K562 (cell line): ENCODE data around the gene TNNT2. TPM values are rescaled to one million over a fixed set of nuclear protein-coding genes. Genes with fewer than 3 reads are reported as not detected.

Experiments
- ATAC-seq: fragments of 200-7000 bp; cut with Tn5 transposase; 3 replicates; pipeline ENCODE4 v1.9.1; 2020; ENCODE audit warnings: moderate library complexity
- BruUV-seq: library from RNA; stranded (reverse); fragments of 400-500 nt; replicated peaks from 2 replicates; lab custom pipeline; 2021; lab: Mats Ljungman, UMichigan
- CTCF ChIA-PET: fragments of 300-600 bp; formaldehyde crosslinking; extraction: SDS; loops from one replicate; lab custom pipeline; 2021; ENCODE audit warnings: low intra/inter-chr PET ratio; lab: Yijun Ruan, JAX
- POLR2A ChIA-PET: fragments of 300-600, 350-650 bp; sonication (Branson Sonifier 250); formaldehyde crosslinking; extraction: SDS; loops from one replicate; lab custom pipeline; 2021; ENCODE audit warnings: antibody characterized with exemption, inconsistent platforms; lab: Yijun Ruan, JAX
- DNase-seq, 4 experiments: peaks; one replicate each; pipeline versions ENCODE4 v3.0.0 to v3.0.0-alpha.2; 2011 to 2018; ENCODE audit warnings: low spot score in 3 of 4, mixed read lengths in 3 of 4; ENCODE audit errors: extremely low read depth in 1 of 4
- FAIRE-seq: peaks from 2 replicates; lab custom pipeline; 2011; peaks lifted over from hg19 to GRCh38; lab: Jason Lieb, UNC
- H2AFZ ChIP-seq: 2 replicates; pipeline ENCODE4 v1.6.0; 2011; ENCODE audit warnings: low read depth, low read length, control low read depth, inconsistent platforms
- H3K27ac ChIP-seq: fragments of 200-600 bp; 3 replicates; pipeline ENCODE4 v1.8.0; 2011; ENCODE audit warnings: low read depth, mild to moderate bottlenecking, control low read depth, inconsistent platforms, low read length, moderate library complexity, mixed read lengths; ENCODE audit errors: extremely low read depth
- H3K27me3 ChIP-seq, 2 experiments: fragments of 300-600 bp in 1 of 2; 2 replicates in 1 of 2; 3 replicates in 1 of 2; pipeline versions ENCODE4 v1.6.0 to v1.8.0; 2011; ENCODE audit warnings: inconsistent platforms in 2 of 2, low read length in 2 of 2, mild to moderate bottlenecking in 1 of 2, mixed read lengths in 1 of 2, moderate library complexity in 1 of 2; ENCODE audit not compliant: control insufficient read depth in 2 of 2, insufficient read depth in 2 of 2
- H3K36me3 ChIP-seq: fragments of 300-600 bp; 3 replicates; pipeline ENCODE4 v1.8.0; 2011; ENCODE audit warnings: mild to moderate bottlenecking, low read length, inconsistent platforms; ENCODE audit not compliant: control insufficient read depth, insufficient read depth
- H3K4me1 ChIP-seq, 2 experiments: fragments of 200-600 bp in 1 of 2; replicated peaks in 1 of 2; 2 replicates in 1 of 2; 3 replicates in 1 of 2; pipeline versions ENCODE4 v1.5.1 to v1.8.0; 2011; ENCODE audit warnings: inconsistent platforms in 2 of 2, low read length in 2 of 2, mild to moderate bottlenecking in 1 of 2, mixed read lengths in 1 of 2, moderate library complexity in 1 of 2; ENCODE audit not compliant: control insufficient read depth in 2 of 2, insufficient read depth in 2 of 2
- H3K4me2 ChIP-seq: 2 replicates; pipeline ENCODE4 v1.6.1; 2011; ENCODE audit warnings: low read length, control low read depth, inconsistent platforms, mixed read lengths; ENCODE audit not compliant: insufficient read depth
- H3K4me3 ChIP-seq: fragments of 200-600 bp; sonication (generic), shearing (Covaris generic); 2 replicates; pipeline ENCODE4 v1.5.1; 2016; ENCODE audit warnings: control low read depth, inconsistent platforms
- H3K79me2 ChIP-seq: fragments of 200-600 bp; 3 replicates; pipeline ENCODE4 v1.8.0; 2011; ENCODE audit warnings: low read length, inconsistent platforms; ENCODE audit not compliant: control insufficient read depth, insufficient read depth
- H3K9ac ChIP-seq, 2 experiments: 2 replicates each; pipeline versions ENCODE4 v1.6.0 to v1.6.1; 2011; ENCODE audit warnings: low read depth in 2 of 2, low read length in 2 of 2, control low read depth in 1 of 2, inconsistent platforms in 1 of 2, mild to moderate bottlenecking in 1 of 2, mixed read lengths in 1 of 2; ENCODE audit not compliant: insufficient read depth in 1 of 2
- H3K9me1 ChIP-seq: one replicate; pipeline ENCODE4 v1.6.0; 2011; ENCODE audit warnings: inconsistent platforms, mild to moderate bottlenecking, low read length, moderate library complexity; ENCODE audit not compliant: control insufficient read depth, insufficient read depth
- H3K9me3 ChIP-seq: replicated peaks from 2 replicates; pipeline ENCODE4 v1.5.1; 2011; ENCODE audit warnings: low read depth, low read length, inconsistent platforms; ENCODE audit not compliant: control insufficient read depth, insufficient read depth
- H4K20me1 ChIP-seq: replicated peaks from 2 replicates; pipeline ENCODE4 v1.6.1; 2011; ENCODE audit warnings: low read length, inconsistent platforms, mixed read lengths; ENCODE audit not compliant: control insufficient read depth, insufficient read depth
- BCLAF1 ChIP-seq, 2 experiments: fragments of 450-650 bp in 1 of 2; IDR thresholded peaks; 2 replicates each; pipeline ENCODE4 v1.6.1; 2011 to 2017; ENCODE audit warnings: low read depth in 2 of 2, antibody characterized with exemption in 1 of 2, borderline replicate concordance in 1 of 2, low read length in 1 of 2, mild to moderate bottlenecking in 1 of 2, mixed read lengths in 1 of 2; ENCODE audit not compliant: control insufficient read depth in 1 of 2
- CAMTA2 ChIP-seq: fragments of 250-450 bp; sonication (Bioruptor Pico); conservative IDR thresholded peaks from 2 replicates; pipeline ENCODE4 v1.5.1; 2022
- CHD1 ChIP-seq: fragments of 200-600 bp; sonication (generic); IDR thresholded peaks from one replicate; pipeline ENCODE4 v1.6.1; 2012; ENCODE audit warnings: mild to moderate bottlenecking, moderate library complexity, low read length, inconsistent platforms
- CTBP1 ChIP-seq: fragments of 450-650 bp; IDR thresholded peaks from 2 replicates; pipeline ENCODE4 v1.6.1; 2016; ENCODE audit warnings: borderline replicate concordance
- JUN ChIP-seq, 2 experiments: sonication (generic) in 1 of 2; formaldehyde crosslinking in 1 of 2; IDR thresholded peaks; 2 replicates each; pipeline versions ENCODE4 v1.6.1 to v1.8.0; 2012 to 2022; ENCODE audit warnings: borderline replicate concordance in 2 of 2, mild to moderate bottlenecking in 2 of 2, improper control_type of control experiment in 1 of 2, low read depth in 1 of 2, low read length in 1 of 2, missing genetic modification reagents in 1 of 2
- SMAD1 ChIP-seq: fragments of 150-350 bp; IDR thresholded peaks from 2 replicates; pipeline ENCODE4 v1.6.1; 2014; ENCODE audit warnings: low read length, low read depth; ENCODE audit not compliant: partially characterized antibody
- SMARCC2 ChIP-seq: fragments of 450-650 bp; IDR thresholded peaks from 2 replicates; pipeline ENCODE4 v1.6.1; 2017; ENCODE audit warnings: antibody characterized with exemption, moderate library complexity, mild to moderate bottlenecking, low read depth
- TBP ChIP-seq: optimal IDR thresholded peaks from 2 replicates; pipeline ENCODE3; 2011; ENCODE audit warnings: low read depth, low read length, improper control_type of control experiment
- ZC3H8 ChIP-seq: fragments of 450-650 bp; IDR thresholded peaks from 2 replicates; pipeline ENCODE4 v1.6.1; 2017
- ZNF23 ChIP-seq: fragments of 250-450 bp; sonication (Bioruptor Pico); IDR thresholded peaks from 2 replicates; pipeline ENCODE4 v1.4.0; 2020; ENCODE audit warnings: mild to moderate bottlenecking
- ZNF280A ChIP-seq: fragments of 450-650 bp; IDR thresholded peaks from 2 replicates; pipeline ENCODE4 v1.6.1; 2018; ENCODE audit warnings: mild to moderate bottlenecking, low read depth; ENCODE audit not compliant: partially characterized antibody
- ZNF280B ChIP-seq: fragments of 250-450 bp; sonication (Bioruptor Pico); IDR thresholded peaks from 2 replicates; pipeline ENCODE4 v1.5.1; 2021; ENCODE audit warnings: mild to moderate bottlenecking
- ZNF740 ChIP-seq, 3 experiments: fragments of 200-800 bp in 1 of 3; sonication (Bioruptor generic) in 1 of 3; sonication (generic) in 1 of 3; formaldehyde crosslinking in 1 of 3; IDR thresholded peaks; 2 replicates each; pipeline versions ENCODE4 v1.6.1 to v1.8.0; 2016 to 2022; ENCODE audit warnings: mild to moderate bottlenecking in 2 of 3, missing compliant biosample characterization in 2 of 3, missing genetic modification characterization in 2 of 3, missing genetic modification reagents in 1 of 3
- ZSCAN32 ChIP-seq: fragments of 450-650 bp; formaldehyde crosslinking; IDR thresholded peaks from 2 replicates; pipeline ENCODE4 v1.4.0; 2020; ENCODE audit warnings: mild to moderate bottlenecking, moderate library complexity
- WGBS: fragments of 100-300 bp; shearing (Covaris generic); methylation state at CpG from one replicate; pipeline ENCODE4 v1.1.6; 2016; ENCODE audit warnings: low coverage, mixed read lengths; ENCODE audit not compliant: insufficient coverage; ENCODE audit errors: missing lambda C conversion rate; 5-methylcytosine and 5-hydroxymethylcytosine counted together
- in situ Hi-C: fragments of 300-500 bp; cut with MboI; formaldehyde crosslinking; loops from 4 replicates; pipeline ENCODE4 v1.15.0; 2018; ENCODE audit warnings: inconsistent platforms, mixed read lengths
- intact Hi-C: fragments of 100-400 bp; cut with micrococcal nuclease; formaldehyde crosslinking; loops from 2 replicates; pipeline ENCODE4 v1.14.2; 2022
- polyA plus RNA-seq, 8 experiments: library from polyadenylated mRNA; depleted of rRNA in 4 of 8; stranded (reverse) in 5 of 8; unstranded in 3 of 8; fragments of >200 nt; fragmentation: Nextera tagmentation in 2 of 8; fragmentation: Illumina TruSeq in 1 of 8; extraction: Ambion mirVana in 2 of 8; extraction: Trizol in 1 of 8; gene quantifications; 2 replicates each; pipeline versions ENCODE4 v1.2.1 to v1.2.3, GENCODE V29; 2011 to 2014; ENCODE audit warnings: inconsistent platforms in 1 of 8, missing spikeins in 1 of 8
- total RNA-seq, 7 experiments: library from RNA; depleted of rRNA in 6 of 7; stranded (reverse); fragments of >200 nt in 6 of 7; fragmentation: Illumina TruSeq in 2 of 7; extraction: Trizol in 2 of 7; gene quantifications; 2 replicates each; pipeline versions ENCODE4 v1.2.1 to v1.2.3, GENCODE V29; 2011 to 2021; ENCODE audit warnings: low replicate concordance in 1 of 7

The TNNT2 gene
- total and polyA plus RNA-seq, 9 of the 15 experiments (the other 6 are each of a cell fraction or from before 2014, with no cell fraction given): not detected

GRCh38 chr1:201332021-201332420 is 45.5 kb downstream of the TNNT2 start:
- POLR2A ChIA-PET: no interaction called here
- CTCF ChIA-PET: no interaction called here
- Histone ChIP-seq H3K79me2 (no peaks in the 10 kb centered on the region), H3K27me3 (peaks cover 24 to 67% of the 10 kb centered on the region in 2 experiments), H4K20me1 (no peaks in the 10 kb centered on the region; the same call in 1 of the 2 replicates), H2AFZ (no peak overlapping the region), H3K9me1 (no peaks in the 10 kb centered on the region), H3K36me3 (no peaks in the 10 kb centered on the region), H3K27ac (no peak overlapping the region), H3K4me1 (no peaks in the 10 kb centered on the region), H3K9me3 (no peaks in the 10 kb centered on the region), H3K4me3 (no peak overlapping the region), H3K9ac (no peak overlapping the region), H3K4me2 (no peak overlapping the region)
- no peak for TF ChIP-seq CTBP1
- TF ChIP-seq ZNF280A: no peak
- TF ChIP-seq ZNF23 (CRISPR knock-in tag): no peak
- TF ChIP-seq CAMTA2: no peak
- no peak for TF ChIP-seq SMAD1
- no peak for TF ChIP-seq ZNF740 (CRISPR knock-in tag; IDR thresholded peaks at IDR 0.05)
- TF ChIP-seq ZNF740 (tag; IDR thresholded peaks at IDR 0.05): no peak
- no peak for TF ChIP-seq TBP
- no peak for TF ChIP-seq JUN (IDR thresholded peaks at IDR 0.05; ENCODE audit: borderline replicate concordance, low read depth, low read length)
- no peak for TF ChIP-seq JUN (CRISPR knock-in tag; IDR thresholded peaks at IDR 0.05; ENCODE audit: borderline replicate concordance)
- no peak for TF ChIP-seq CHD1
- TF ChIP-seq ZC3H8: no peak
- TF ChIP-seq ZNF280B (CRISPR knock-in tag): no peak
- no peak for TF ChIP-seq SMARCC2
- TF ChIP-seq BCLAF1 (IDR thresholded peaks at IDR 0.05; ENCODE audit: borderline replicate concordance in 1 of 2, control insufficient read depth in 1 of 2, low read depth in 2 of 2, low read length in 1 of 2): no peak
- no peak for TF ChIP-seq ZSCAN32 (CRISPR knock-in tag)
- no peak for ATAC-seq
- WGBS: 0% methylated on average over 8 of the region's 8 CpGs
- FAIRE-seq: no peak
- no peak for DNase-seq
- in situ Hi-C loops: no loop called here
- no TSS peak for BruUV-seq
- intact Hi-C loops: no loop called here
